PC-3 (cell line): Measurements from ENCODE around the gene SMIM15.

Experiments
- EZH2 ChIP-seq: fragments of 300-600 bp; sonication (generic); IDR thresholded peaks from one replicate; pipeline ENCODE4 v1.6.1; 2017; ENCODE audit warnings: antibody characterized with exemption, mild to moderate bottlenecking, low read length; ENCODE audit not compliant: unreplicated experiment
- TF ChIP-seq, protein P1 (sequence below): fragments of 300-600 bp; sonication (generic); conservative IDR thresholded peaks from 2 replicates; pipeline ENCODE4 v1.5.1; 2017; ENCODE audit warnings: antibody characterized with exemption, low read depth, mild to moderate bottlenecking, low read length

DNA sequence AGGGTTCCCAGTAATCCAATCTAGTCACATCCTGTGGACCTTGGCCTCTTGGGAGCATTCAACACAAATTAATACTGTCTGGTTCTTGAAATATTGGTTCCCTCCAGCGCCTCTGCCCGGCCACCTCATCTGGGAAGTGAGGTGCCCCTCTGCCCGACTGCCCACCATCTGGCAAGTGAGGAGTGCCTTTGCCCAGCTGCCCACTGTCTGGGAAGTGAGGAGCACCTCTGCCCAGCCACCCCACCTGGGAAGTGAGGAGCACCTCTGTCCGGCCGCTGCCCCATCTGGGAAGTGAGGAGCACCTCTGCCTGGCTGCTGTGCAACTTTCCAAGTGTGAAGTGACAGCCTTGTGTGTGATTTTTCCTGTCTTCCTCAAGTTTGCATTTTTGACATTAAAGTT lies 42.7 kb upstream of the SMIM15 start:
- TF ChIP-seq, protein P1, sequence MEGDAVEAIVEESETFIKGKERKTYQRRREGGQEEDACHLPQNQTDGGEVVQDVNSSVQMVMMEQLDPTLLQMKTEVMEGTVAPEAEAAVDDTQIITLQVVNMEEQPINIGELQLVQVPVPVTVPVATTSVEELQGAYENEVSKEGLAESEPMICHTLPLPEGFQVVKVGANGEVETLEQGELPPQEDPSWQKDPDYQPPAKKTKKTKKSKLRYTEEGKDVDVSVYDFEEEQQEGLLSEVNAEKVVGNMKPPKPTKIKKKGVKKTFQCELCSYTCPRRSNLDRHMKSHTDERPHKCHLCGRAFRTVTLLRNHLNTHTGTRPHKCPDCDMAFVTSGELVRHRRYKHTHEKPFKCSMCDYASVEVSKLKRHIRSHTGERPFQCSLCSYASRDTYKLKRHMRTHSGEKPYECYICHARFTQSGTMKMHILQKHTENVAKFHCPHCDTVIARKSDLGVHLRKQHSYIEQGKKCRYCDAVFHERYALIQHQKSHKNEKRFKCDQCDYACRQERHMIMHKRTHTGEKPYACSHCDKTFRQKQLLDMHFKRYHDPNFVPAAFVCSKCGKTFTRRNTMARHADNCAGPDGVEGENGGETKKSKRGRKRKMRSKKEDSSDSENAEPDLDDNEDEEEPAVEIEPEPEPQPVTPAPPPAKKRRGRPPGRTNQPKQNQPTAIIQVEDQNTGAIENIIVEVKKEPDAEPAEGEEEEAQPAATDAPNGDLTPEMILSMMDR: no peak
- no peak for TF ChIP-seq EZH2
